Activated T-cell treated with anti-CD3 and anti-CD28 coated beads, Interleukin-2, amount 50 U/mL, for 72 hours (primary cell): ENCODE data around the gene MAP3K1. TPM values are rescaled to one million over a fixed set of nuclear protein-coding genes. Genes with fewer than 3 reads are reported as not detected.

Source experiments
- ATAC-seq, 2 donors: fragments of 150-1000 bp; cut with Tn5 transposase; replicated peaks in 1 of 2; 2 replicates each; pipeline ENCODE4 v1.10.0; 2021; ENCODE audit warnings: moderate library complexity in 2 of 2, mild to moderate bottlenecking in 1 of 2
- DNase-seq, 2 donors: peaks; one replicate each; pipeline ENCODE4 v3.0.0; 2021 to 2022; ENCODE audit warnings: mixed read lengths in 1 of 2
- H3K27ac Mint-ChIP-seq: one replicate; pipeline ENCODE4 v1.8.0; 2022; ENCODE audit warnings: mild to moderate bottlenecking, moderate library complexity, mixed read lengths
- H3K27me3 Mint-ChIP-seq: one replicate; pipeline ENCODE4 v1.8.0; 2022; ENCODE audit warnings: low read depth, mixed read lengths
- H3K36me3 Mint-ChIP-seq, 2 donors: one replicate each; pipeline ENCODE4 v1.8.0; 2022; ENCODE audit warnings: mixed read lengths in 2 of 2, mild to moderate bottlenecking in 1 of 2; ENCODE audit not compliant: insufficient read depth in 2 of 2
- H3K4me1 Mint-ChIP-seq: one replicate; pipeline ENCODE4 v1.8.0; 2022; ENCODE audit warnings: low read depth, mixed read lengths
- H3K4me3 Mint-ChIP-seq, 2 donors: one replicate each; pipeline ENCODE4 v1.8.0; 2022; ENCODE audit warnings: mild to moderate bottlenecking in 2 of 2, mixed read lengths in 2 of 2, moderate library complexity in 2 of 2
- H3K9me3 Mint-ChIP-seq, 2 donors: one replicate each; pipeline ENCODE4 v1.8.0; 2022; ENCODE audit warnings: mixed read lengths in 2 of 2
- total RNA-seq, 2 donors: library from RNA; stranded (reverse); gene quantifications; one replicate each; pipeline ENCODE4 v1.2.3, GENCODE V29; 2022

The MAP3K1 gene
- total RNA-seq, 2 donors from 2014 or later: 21.4 to 21.8 TPM

DNA sequence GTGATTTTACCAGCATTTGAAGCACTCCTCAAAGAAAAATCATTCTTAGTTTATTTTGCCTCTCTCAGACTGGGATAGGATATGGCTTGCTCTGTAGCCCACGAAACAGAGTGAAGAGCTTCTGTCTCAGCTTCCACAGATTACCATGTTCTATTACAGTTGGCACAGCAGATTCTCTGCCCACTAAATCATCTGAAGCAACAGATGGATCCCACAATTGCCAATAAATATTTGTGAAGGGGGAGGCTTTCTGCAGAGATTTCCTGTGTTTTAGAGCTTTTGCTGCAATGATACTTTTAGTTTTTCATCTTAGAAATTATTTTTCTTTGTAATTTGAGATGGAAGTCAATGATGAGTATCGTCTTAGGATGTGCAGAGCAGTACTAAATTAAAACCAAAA lies 12.3 kb upstream of the MAP3K1 start:
- Mint-ChIP-seq H3K9me3 (no peaks in the 10 kb centered on the region), H3K27me3 (no peaks in the 10 kb centered on the region), H3K4me1 (peaks cover 13% of the 10 kb centered on the region), H3K36me3 (no peaks in the 10 kb centered on the region), H3K27ac (no peak overlapping the region), H3K4me3 (no peak overlapping the region)
- DNase-seq (no peak), ATAC-seq (no peak)

DNA sequence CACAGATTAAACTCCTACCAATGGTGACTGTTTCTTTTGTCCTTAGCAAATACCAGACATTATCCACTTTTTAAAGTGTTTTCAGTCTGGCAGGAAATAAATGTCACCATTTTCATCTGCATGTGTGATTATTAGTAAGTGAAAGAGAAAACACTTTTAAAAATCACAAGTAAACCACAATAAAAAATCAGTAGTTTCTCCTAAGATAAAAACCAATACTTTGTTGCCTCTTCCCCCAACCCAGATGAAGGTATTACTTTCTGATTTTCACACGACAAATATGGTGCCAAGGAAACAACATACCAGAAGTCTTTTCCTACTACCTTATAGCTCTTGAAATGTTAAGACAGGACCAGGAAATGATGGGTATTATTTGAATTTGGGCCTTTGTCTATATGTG lies 11.5 kb upstream of the MAP3K1 start:
- H3K36me3 Mint-ChIP-seq: no peaks in the 10 kb centered on the region
- no peak overlapping the region for H3K4me3 Mint-ChIP-seq
- peaks cover 13% of the 10 kb centered on the region for H3K4me1 Mint-ChIP-seq
- DNase-seq (no peak), ATAC-seq (no peak)
- H3K9me3 Mint-ChIP-seq: no peaks in the 10 kb centered on the region
- no peak overlapping the region for H3K27ac Mint-ChIP-seq
- H3K27me3 Mint-ChIP-seq: no peaks in the 10 kb centered on the region

DNA sequence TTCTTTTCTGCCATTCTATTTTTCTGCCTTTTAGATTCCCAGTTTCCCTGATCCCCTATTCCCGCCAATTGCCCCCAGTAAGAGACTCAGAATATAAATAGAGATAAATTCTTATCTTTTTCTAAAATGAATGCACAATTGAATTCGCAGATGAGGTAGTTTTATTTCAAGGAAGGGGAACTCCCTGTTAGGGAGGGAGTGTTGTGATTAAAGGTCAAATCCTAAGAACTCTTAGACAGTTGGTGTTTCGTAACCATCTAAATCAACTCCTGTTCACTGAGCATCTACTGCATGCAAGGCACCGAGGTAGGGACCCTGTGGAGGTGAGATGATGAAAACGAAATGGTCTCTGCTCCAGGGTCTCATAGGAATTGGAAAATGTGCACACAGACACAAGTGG lies 7.7 kb upstream of the MAP3K1 start:
- no peaks in the 10 kb centered on the region for H3K36me3 Mint-ChIP-seq
- H3K27ac Mint-ChIP-seq: no peak overlapping the region
- no peaks in the 10 kb centered on the region for H3K27me3 Mint-ChIP-seq
- H3K4me3 Mint-ChIP-seq: no peak overlapping the region
- H3K9me3 Mint-ChIP-seq: no peaks in the 10 kb centered on the region
- DNase-seq (no peak), ATAC-seq (no peak)
- peaks cover 13% of the 10 kb centered on the region for H3K4me1 Mint-ChIP-seq

- no peaks in the 10 kb centered on the region for H3K9me3 Mint-ChIP-seq
- ATAC-seq (no peak), DNase-seq (no peak)
- H3K27ac Mint-ChIP-seq: no peak overlapping the region
- H3K27me3 Mint-ChIP-seq: no peaks in the 10 kb centered on the region
- H3K36me3 Mint-ChIP-seq: no peaks in the 10 kb centered on the region
- H3K4me3 Mint-ChIP-seq: no peak overlapping the region
- peaks cover 17% of the 10 kb centered on the region for H3K4me1 Mint-ChIP-seq
Measured at GRCh38 chr5:56808211-56808610, 7.1 kb upstream of the MAP3K1 start.

DNA sequence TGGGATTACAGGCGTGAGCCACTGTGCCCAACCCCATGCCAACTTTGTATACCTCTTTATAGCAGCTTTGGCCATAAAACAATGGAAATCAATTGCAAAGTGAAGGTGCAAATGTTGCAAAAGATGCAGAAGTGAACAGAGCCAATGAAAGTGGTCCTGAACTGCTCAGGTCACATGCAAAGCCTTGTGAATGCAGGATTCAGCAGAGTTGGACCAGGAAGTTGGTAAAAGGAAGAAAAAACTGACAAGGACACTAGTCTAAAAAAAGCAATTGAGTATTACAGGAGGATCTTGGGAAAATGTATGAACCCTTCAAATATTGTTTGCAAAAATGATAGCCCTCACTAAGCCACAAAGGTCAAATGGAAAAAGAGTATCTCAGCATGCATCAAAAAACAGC lies 4.5 kb upstream of the MAP3K1 start:
- no peaks in the 10 kb centered on the region for H3K27me3 Mint-ChIP-seq
- H3K4me1 Mint-ChIP-seq: peaks cover 22% of the 10 kb centered on the region
- no peak for ATAC-seq
- no peak overlapping the region for H3K27ac Mint-ChIP-seq
- no peaks in the 10 kb centered on the region for H3K9me3 Mint-ChIP-seq
- peaks cover 0 to 2% of the 10 kb centered on the region in 2 donors for H3K36me3 Mint-ChIP-seq
- DNase-seq: no peak
- no peak overlapping the region for H3K4me3 Mint-ChIP-seq

GRCh38 chr5:56812110-56812509 lies 3.2 kb upstream of the MAP3K1 start:
- no peak overlapping the region for H3K27ac Mint-ChIP-seq
- DNase-seq (no peak), ATAC-seq (no peak)
- H3K4me3 Mint-ChIP-seq: no peak overlapping the region
- peaks cover 0 to 4% of the 10 kb centered on the region in 2 donors for H3K36me3 Mint-ChIP-seq
- H3K9me3 Mint-ChIP-seq: no peaks in the 10 kb centered on the region
- no peaks in the 10 kb centered on the region for H3K27me3 Mint-ChIP-seq
- peaks cover 24% of the 10 kb centered on the region for H3K4me1 Mint-ChIP-seq

DNA sequence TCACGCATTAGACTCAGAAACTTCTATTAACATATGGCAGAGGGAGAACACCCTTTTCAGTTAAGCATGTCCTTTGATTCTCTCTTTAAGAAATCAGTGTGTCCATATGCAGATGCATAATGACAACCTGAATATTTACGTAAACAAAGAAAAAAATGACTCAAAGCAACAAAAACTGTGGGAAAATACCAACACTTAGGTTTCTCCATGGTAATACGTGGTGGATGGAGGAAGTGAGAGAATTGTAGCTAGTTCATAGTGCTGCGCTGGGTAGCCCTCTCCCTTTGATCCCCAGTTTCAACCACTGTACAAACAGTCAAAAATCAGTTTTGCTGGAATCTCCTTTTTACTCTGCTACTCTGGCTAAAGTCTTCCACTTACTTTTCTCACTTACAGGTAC lies 2.0 kb upstream of the MAP3K1 start:
- peaks cover 0 to 4% of the 10 kb centered on the region in 2 donors for H3K36me3 Mint-ChIP-seq
- H3K4me3 Mint-ChIP-seq: peak overlapping the region; percentile 90 to 97
- DNase-seq: no peak
- H3K9me3 Mint-ChIP-seq: no peaks in the 10 kb centered on the region
- peaks cover 27% of the 10 kb centered on the region for H3K4me1 Mint-ChIP-seq
- H3K27me3 Mint-ChIP-seq: no peaks in the 10 kb centered on the region
- H3K27ac Mint-ChIP-seq: no peak overlapping the region
- no peak for ATAC-seq

GRCh38 chr5:56814361-56814962 lies 887 bp upstream of the MAP3K1 start:
- Mint-ChIP-seq H3K4me1 (peaks cover 32% of the 10 kb centered on the region), H3K27ac (peak overlapping the region; percentile 94), H3K36me3 (peaks cover 0 to 4% of the 10 kb centered on the region in 2 donors), H3K27me3 (no peaks in the 10 kb centered on the region), H3K4me3 (peak overlapping the region; percentile 90 to 97), H3K9me3 (no peaks in the 10 kb centered on the region)
- ATAC-seq (peak in 1 of 2 donors; percentile 22), DNase-seq (peak; percentile 27 to 46)

DNA sequence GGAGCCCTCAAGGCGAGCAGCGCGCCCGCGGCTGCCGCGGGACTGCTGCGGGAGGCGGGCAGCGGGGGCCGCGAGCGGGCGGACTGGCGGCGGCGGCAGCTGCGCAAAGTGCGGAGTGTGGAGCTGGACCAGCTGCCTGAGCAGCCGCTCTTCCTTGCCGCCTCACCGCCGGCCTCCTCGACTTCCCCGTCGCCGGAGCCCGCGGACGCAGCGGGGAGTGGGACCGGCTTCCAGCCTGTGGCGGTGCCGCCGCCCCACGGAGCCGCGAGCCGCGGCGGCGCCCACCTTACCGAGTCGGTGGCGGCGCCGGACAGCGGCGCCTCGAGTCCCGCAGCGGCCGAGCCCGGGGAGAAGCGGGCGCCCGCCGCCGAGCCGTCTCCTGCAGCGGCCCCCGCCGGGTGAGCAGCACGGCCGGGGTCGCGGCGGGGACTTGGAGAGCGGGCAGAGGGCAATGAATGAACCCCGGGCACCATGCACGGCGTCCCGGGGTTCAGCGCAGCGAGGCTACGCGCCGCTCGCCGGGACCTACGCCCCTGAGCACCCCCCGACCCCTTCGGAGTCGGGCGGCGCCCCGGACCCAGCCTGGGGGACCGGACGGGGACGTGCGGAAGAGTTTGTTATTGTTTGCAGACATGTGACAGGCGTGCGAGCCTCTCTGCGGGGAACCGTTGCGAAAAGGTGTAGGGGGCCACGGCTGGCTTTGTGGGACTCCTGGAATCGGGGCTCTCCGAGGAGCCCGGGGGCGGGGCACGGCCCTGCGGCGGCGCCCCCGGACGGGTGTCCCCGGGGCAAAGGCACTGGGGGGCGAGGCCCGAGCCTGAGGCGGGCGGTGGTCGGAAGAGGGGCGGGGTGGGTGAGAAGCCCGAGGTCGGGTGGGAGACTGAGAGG lies 553 bp downstream of the MAP3K1 start:
- Mint-ChIP-seq H3K36me3 (peaks cover 0 to 4% of the 10 kb centered on the region in 2 donors), H3K27me3 (no peaks in the 10 kb centered on the region), H3K4me1 (peaks cover 42% of the 10 kb centered on the region), H3K27ac (peak overlapping the region; percentile 97), H3K4me3 (peak overlapping the region; percentile 92 to 99), H3K9me3 (no peaks in the 10 kb centered on the region)
- peak; percentile 54 to 59 for DNase-seq
- ATAC-seq: peak; percentile 34 to 49

DNA sequence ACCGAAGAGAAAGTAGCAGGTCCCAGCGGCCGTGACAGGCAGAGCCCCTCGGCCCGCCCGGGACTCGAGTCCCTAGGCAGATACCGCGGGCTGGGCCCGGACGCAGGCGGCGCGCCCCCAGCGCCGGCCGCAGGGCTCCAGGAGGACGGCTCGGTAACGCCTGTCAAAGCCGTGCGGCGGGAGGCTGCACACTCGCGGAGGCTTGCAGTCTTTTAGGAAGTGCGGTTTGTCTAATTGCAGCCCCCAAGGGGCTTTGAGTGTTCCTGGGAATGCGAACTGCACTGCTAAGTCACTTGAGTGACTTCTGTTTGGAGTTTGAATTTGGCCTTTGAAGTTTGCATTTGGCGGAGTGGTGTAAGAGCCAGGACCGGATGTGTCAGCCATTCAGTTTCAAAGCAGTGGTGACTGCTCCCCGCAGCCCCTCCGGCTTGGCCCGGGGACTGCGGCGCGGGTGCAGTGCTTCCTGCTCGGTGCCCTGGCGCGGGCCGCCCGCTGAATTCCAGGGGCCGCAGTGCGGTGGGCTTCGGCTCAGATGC lies 1.3 kb downstream of the MAP3K1 start:
- ATAC-seq: peak; percentile 72 to 75
- Mint-ChIP-seq H3K27me3 (no peaks in the 10 kb centered on the region), H3K27ac (peak overlapping the region; percentile 97), H3K4me3 (peak overlapping the region; percentile 92 to 99), H3K4me1 (peaks cover 42% of the 10 kb centered on the region), H3K9me3 (no peaks in the 10 kb centered on the region), H3K36me3 (peaks cover 0 to 4% of the 10 kb centered on the region in 2 donors)
- peak; percentile 77 to 80 for DNase-seq

DNA sequence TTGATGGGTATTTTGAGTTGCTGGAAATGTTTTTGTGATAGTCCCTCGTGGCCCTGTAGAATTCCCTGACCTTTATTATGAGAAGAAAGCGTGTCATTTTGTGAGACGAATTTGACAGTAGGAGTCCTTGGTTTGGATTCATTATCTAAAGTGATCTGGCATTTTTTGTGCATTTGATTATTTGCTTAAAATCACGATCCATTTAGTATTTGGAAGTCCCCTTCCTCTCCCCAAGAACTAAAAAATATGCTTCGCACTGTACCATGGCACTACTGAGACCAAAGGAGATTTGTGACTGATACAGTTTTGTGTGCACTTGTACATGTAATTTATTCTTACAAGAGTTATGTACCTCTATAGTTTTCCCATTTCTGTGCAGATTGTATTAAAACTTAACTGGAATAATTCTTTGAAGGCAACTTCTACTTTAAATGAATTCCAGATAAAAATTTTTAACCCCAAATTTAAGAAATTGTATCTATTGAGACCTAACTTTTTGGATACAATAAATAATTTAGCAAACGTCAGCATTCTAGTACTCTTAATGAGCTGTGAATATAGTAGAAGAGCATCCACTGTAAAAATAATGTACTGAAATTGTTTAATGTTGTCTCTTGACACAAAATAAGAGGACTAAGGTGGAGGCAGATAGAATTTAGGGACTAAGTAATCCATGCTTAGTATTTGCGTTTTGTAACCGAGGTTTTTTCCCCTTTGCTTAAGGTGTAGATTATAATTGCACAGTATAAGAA lies 2.1 kb downstream of the MAP3K1 start:
- peaks cover 45% of the 10 kb centered on the region for H3K4me1 Mint-ChIP-seq
- DNase-seq (no peak), ATAC-seq (no peak)
- peak overlapping the region; percentile 97 for H3K27ac Mint-ChIP-seq
- H3K27me3 Mint-ChIP-seq: no peaks in the 10 kb centered on the region
- no peaks in the 10 kb centered on the region for H3K9me3 Mint-ChIP-seq
- peaks cover 0 to 4% of the 10 kb centered on the region in 2 donors for H3K36me3 Mint-ChIP-seq
- H3K4me3 Mint-ChIP-seq: peak overlapping the region; percentile 92 to 99

GRCh38 chr5:56818450-56819037 lies 3.2 kb downstream of the MAP3K1 start:
- Mint-ChIP-seq H3K9me3 (no peaks in the 10 kb centered on the region), H3K36me3 (peaks cover 0 to 5% of the 10 kb centered on the region in 2 donors), H3K27ac (peak overlapping the region; percentile 94), H3K27me3 (no peaks in the 10 kb centered on the region), H3K4me3 (peak overlapping the region; percentile 73 to 84), H3K4me1 (peaks cover 49% of the 10 kb centered on the region)
- DNase-seq: no peak
- no peak for ATAC-seq
